ENCODE results near the gene WDR33. TPM values are rescaled to one million over a fixed set of nuclear protein-coding genes. Genes with fewer than 3 reads are reported as not detected.

WDR33 gene
- total and polyA plus RNA-seq, 7 donors, result 11.2 to 38.9 (median 32.7) TPM

DNA sequence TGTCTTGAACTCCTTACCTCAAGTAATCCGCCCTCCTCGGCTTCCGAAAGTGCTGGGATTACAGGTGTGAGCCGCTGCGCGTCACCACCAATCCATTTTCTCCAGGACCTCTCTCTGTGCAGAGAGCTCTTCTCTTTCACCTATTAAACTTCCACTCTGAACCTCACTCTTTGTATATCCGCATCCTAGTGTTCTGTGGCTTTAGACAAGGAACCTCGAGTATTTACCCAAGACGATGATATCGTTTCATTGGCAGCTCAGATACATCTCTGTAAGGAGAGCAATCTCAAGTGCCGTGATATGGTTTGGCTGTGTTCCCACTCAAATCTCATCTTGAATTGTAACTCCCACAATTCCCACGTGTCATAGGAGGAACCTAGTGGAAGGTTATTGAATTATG is 15.1 kb upstream of the WDR33 start:
- no peaks in the 10 kb centered on the region for H3K9me3 ChIP-seq
- no peak for DNase-seq
- no peak for ATAC-seq
- 76 to 87% (median 86%) methylated on average over 12 of the region's 12 CpGs for WGBS, 3 donors
- no peaks in the 10 kb centered on the region for H3K4me1 ChIP-seq
- H3K27me3 ChIP-seq (ENCODE audit: insufficient read depth in 3 of 3, low read length in 2 of 3), result no peaks in the 10 kb centered on the region
- intact Hi-C loops (cut with DNase I), result loop anchor here in 1 of 2 donors (10.0 kb wide), 1 partner anchor 231 kb away; no protein-coding TSS in a partner anchor
- no peaks in the 10 kb centered on the region for H3K36me3 ChIP-seq (ENCODE audit: insufficient read depth in 1 of 2, low read depth in 1 of 2)
- H3K27ac ChIP-seq, result no peak overlapping the region
- H3K4me3 ChIP-seq, result no peak overlapping the region
- TF ChIP-seq, protein P1, sequence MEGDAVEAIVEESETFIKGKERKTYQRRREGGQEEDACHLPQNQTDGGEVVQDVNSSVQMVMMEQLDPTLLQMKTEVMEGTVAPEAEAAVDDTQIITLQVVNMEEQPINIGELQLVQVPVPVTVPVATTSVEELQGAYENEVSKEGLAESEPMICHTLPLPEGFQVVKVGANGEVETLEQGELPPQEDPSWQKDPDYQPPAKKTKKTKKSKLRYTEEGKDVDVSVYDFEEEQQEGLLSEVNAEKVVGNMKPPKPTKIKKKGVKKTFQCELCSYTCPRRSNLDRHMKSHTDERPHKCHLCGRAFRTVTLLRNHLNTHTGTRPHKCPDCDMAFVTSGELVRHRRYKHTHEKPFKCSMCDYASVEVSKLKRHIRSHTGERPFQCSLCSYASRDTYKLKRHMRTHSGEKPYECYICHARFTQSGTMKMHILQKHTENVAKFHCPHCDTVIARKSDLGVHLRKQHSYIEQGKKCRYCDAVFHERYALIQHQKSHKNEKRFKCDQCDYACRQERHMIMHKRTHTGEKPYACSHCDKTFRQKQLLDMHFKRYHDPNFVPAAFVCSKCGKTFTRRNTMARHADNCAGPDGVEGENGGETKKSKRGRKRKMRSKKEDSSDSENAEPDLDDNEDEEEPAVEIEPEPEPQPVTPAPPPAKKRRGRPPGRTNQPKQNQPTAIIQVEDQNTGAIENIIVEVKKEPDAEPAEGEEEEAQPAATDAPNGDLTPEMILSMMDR (IDR thresholded peaks at IDR 0.05), result no peak

DNA sequence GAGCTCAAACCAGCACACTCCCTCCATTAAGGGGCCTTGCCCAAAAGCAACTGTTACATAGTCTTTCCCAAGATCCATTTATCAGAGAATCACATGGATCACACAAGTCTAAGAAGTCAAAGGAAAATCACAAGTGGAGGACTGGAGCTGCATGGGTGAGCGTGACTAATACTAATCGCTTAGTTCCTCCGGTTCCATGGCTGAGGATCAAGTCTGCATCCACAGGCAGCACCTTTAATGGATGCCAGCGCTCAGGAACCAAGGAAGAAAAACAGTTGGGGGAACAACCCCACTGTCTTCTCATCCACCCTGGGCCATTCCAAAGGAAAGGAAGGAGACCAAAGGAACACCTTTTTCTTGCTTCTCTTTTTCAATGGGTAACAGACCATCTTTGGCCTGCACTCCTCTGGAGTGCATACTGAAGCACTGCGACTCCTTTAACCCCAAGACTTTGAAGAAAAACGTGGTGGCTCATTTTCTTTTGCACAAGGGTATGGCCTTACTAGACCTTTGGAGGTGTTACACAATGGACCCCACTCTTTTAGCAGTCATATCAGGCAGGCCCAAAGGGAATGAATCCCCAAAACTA is 9.2 kb upstream of the WDR33 start:
- TF ChIP-seq, protein P1 (IDR thresholded peaks at IDR 0.05), result no peak
- H3K27me3 ChIP-seq (ENCODE audit: insufficient read depth in 3 of 3, low read length in 2 of 3), result no peaks in the 10 kb centered on the region
- H3K36me3 ChIP-seq (ENCODE audit: insufficient read depth in 1 of 2, low read depth in 1 of 2), result no peaks in the 10 kb centered on the region
- H3K9me3 ChIP-seq, result peaks cover 6% of the 10 kb centered on the region
- 71 to 76% (median 74%) methylated on average over 6 of the region's 6 CpGs for WGBS, 3 donors
- H3K4me3 ChIP-seq, result no peak overlapping the region
- H3K4me1 ChIP-seq, result no peaks in the 10 kb centered on the region
- DNase-seq (no peak), ATAC-seq (no peak)
- intact Hi-C loops (cut with DNase I), result loop anchor here in 1 of 2 donors (10.0 kb wide), 1 partner anchor 225 kb away; no protein-coding TSS in a partner anchor
- no peak overlapping the region for H3K27ac ChIP-seq

DNA sequence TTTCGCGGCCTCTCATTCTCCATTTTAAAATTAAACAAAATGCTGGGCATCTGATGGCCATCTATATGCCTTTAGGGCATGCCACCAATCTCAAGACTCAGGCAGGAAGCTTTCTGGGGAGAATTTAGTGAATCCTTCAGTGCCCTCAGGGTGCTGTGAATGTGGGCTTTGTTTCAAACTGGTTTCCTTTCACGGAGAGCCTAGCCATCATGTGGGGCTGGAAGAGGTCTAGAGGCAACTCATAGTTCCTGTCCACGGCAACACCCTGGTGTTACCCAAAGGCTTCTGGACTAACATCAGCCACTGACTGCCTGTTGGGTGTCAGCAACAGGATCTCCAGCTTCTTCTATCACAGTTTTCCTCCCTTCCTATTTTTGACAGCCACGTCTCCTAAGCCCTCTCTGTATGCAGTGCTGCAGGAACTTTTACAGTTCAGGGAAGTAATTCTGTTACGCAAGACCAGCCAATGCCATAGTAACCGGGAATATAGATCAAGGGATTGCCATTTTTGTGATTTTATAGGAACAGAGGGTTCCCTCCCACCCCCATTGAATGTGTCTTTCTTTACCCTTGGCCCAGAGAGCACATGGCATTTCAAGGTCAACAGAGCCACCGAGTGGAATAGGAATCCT is 7.9 kb upstream of the WDR33 start:
- no peak overlapping the region for H3K4me3 ChIP-seq
- no peaks in the 10 kb centered on the region for H3K36me3 ChIP-seq (ENCODE audit: insufficient read depth in 1 of 2, low read depth in 1 of 2)
- peaks cover 6% of the 10 kb centered on the region for H3K9me3 ChIP-seq
- H3K27me3 ChIP-seq (ENCODE audit: insufficient read depth in 3 of 3, low read length in 2 of 3), result no peaks in the 10 kb centered on the region
- H3K27ac ChIP-seq, result no peak overlapping the region
- ATAC-seq, result no peak
- intact Hi-C loops (cut with DNase I), result no loop called here
- no peak for DNase-seq
- TF ChIP-seq, protein P1 (IDR thresholded peaks at IDR 0.05), result no peak
- WGBS, 3 donors, result 75 to 81% (median 79%) methylated on average over 8 of the region's 8 CpGs
- H3K4me1 ChIP-seq, result no peaks in the 10 kb centered on the region

DNA sequence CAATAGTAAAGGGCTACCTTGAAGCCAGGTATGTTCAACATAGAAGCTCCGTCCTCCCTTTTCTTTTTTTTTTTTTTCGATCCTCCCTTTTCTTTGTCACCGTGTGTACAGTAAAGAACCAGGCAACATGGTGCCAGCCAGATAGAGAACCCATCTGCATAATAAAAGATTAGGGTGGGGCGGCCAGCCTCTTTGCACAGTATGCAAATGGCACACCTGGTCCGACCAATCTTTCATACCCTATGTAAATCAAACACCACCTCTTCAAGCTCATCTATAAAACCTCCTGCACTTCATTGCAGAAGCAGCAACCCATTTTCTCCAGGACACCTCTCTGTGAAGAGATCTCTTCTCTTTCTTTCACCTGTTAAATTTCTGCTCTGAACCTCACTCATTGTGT is 7.3 kb upstream of the WDR33 start:
- Histone ChIP-seq H3K4me3 (no peak overlapping the region), H3K27ac (no peak overlapping the region), H3K9me3 (peaks cover 6% of the 10 kb centered on the region), H3K36me3 (ENCODE audit: insufficient read depth in 1 of 2, low read depth in 1 of 2) (no peaks in the 10 kb centered on the region), H3K27me3 (ENCODE audit: insufficient read depth in 3 of 3, low read length in 2 of 3) (no peaks in the 10 kb centered on the region), H3K4me1 (no peaks in the 10 kb centered on the region)
- ATAC-seq (no peak), DNase-seq (no peak)
- intact Hi-C loops (cut with DNase I), result no loop called here
- TF ChIP-seq, protein P1 (IDR thresholded peaks at IDR 0.05), result no peak
- 77 to 83% (median 78%) methylated on average over 5 of the region's 5 CpGs for WGBS, 3 donors

Data from psoas muscle (tissue), 8 donors.